GM12892 (cell line): ENCODE results near the gene KRTDAP.

Source experiments
- POLR2A ChIP-seq: IDR thresholded peaks from 2 replicates; pipeline ENCODE4 v1.6.1; 2011; ENCODE audit warnings: low read depth, low read length, control low read depth
- POLR2AphosphoS5 ChIP-seq: IDR thresholded peaks from 2 replicates; pipeline ENCODE4 v1.6.1; 2011; ENCODE audit warnings: low read depth, low read length, control low read depth
- TAF1 ChIP-seq: IDR thresholded peaks from 2 replicates; pipeline ENCODE4 v1.6.1; 2011; ENCODE audit warnings: low read depth, mild to moderate bottlenecking, control low read depth, low read length, borderline replicate concordance

DNA sequence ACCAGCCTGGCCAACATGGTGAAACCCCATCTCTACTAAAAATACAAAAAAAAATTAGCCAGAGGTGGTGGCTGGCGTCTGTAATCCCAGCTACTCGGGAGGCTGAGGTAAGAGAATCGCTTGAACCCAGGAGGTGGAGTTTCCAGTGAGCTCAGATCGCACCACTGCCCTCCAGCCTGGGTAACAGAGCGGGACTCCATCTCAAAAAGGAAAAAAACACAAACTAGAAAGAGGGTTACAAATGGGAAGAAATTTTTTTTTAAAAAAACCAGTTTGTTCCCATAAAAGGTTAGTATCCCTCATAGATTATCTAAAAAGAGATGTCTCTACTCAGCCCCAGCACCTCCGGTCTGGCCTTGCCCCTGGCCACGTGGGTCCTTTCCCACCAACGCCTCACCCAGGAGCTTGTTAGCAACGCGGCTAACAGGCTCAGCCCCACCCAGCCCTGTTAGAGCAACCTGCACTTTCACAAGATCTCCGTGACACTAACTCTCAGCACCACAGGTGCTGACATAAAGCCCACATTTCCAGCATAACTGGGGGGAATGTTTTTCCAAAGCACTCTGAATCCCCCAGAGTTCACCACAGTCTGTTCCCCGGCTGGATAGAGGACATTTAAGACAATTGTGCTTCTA lies 18.9 kb upstream of the KRTDAP start:
- TF ChIP-seq POLR2A (peak; percentile 43; the same call in 1 of the 2 replicates), TAF1 (no peak), POLR2AphosphoS5 (no peak; the same call in 1 of the 2 replicates)
